Ishikawa (cell line): ENCODE results near the gene GLCCI1.

Experiments used
- CEBPB ChIP-seq: IDR thresholded peaks from 2 replicates; pipeline ENCODE4 v1.6.1; 2012
- CREB1 ChIP-seq: IDR thresholded peaks from 2 replicates; pipeline ENCODE4 v1.6.1; 2012; ENCODE audit warnings: low read depth
- EGR1 ChIP-seq: IDR thresholded peaks from 2 replicates; pipeline ENCODE4 v1.6.1; 2012
- EP300 ChIP-seq: IDR thresholded peaks from 2 replicates; pipeline ENCODE4 v1.6.1; 2012; ENCODE audit warnings: borderline replicate concordance
- FOXM1 ChIP-seq: IDR thresholded peaks from 2 replicates; pipeline ENCODE4 v1.6.1; 2012; ENCODE audit warnings: low read depth, borderline replicate concordance
- MAX ChIP-seq: IDR thresholded peaks from 2 replicates; pipeline ENCODE4 v1.6.1; 2012
- NFIC ChIP-seq: IDR thresholded peaks from 2 replicates; pipeline ENCODE4 v1.6.1; 2012
- RAD21 ChIP-seq: IDR thresholded peaks from 2 replicates; pipeline ENCODE4 v1.6.1; 2012; ENCODE audit warnings: low read depth
- REST ChIP-seq: IDR thresholded peaks from 2 replicates; pipeline ENCODE4 v1.6.1; 2012; ENCODE audit warnings: low read depth, mild to moderate bottlenecking
- TAF1 ChIP-seq: IDR thresholded peaks from 2 replicates; pipeline ENCODE4 v1.6.1; 2012; ENCODE audit warnings: low read depth, mild to moderate bottlenecking
- TCF12 ChIP-seq: IDR thresholded peaks from 2 replicates; pipeline ENCODE4 v1.6.1; 2012; ENCODE audit warnings: low read depth
- TEAD4 ChIP-seq: IDR thresholded peaks from 2 replicates; pipeline ENCODE4 v1.6.1; 2012
- USF1 ChIP-seq: IDR thresholded peaks from 2 replicates; pipeline ENCODE4 v1.6.1; 2012
- YY1 ChIP-seq: IDR thresholded peaks from 2 replicates; pipeline ENCODE4 v1.6.1; 2012; ENCODE audit warnings: low read depth
- ZBTB7A ChIP-seq: IDR thresholded peaks from 2 replicates; pipeline ENCODE4 v1.6.1; 2012; ENCODE audit warnings: low read depth

The GLCCI1 gene

GRCh38 chr7:7924303-7924702, 44.3 kb upstream of the GLCCI1 start:
- no peak for TF ChIP-seq CEBPB
- no peak for TF ChIP-seq MAX
- no peak for TF ChIP-seq FOXM1

GRCh38 chr7:7931626-7932025, 37.0 kb upstream of the GLCCI1 start:
- TF ChIP-seq RAD21 (no peak), MAX (no peak)

- TF ChIP-seq TCF12 (no peak), RAD21 (no peak), NFIC (no peak)
Observed at GRCh38 chr7:7932553-7932952, 36.0 kb upstream of the GLCCI1 start.

- TF ChIP-seq REST (peak; percentile 57; the same call in 1 of the 2 replicates), USF1 (no peak)
Observed at GRCh38 chr7:7933915-7934526, 34.6 kb upstream of the GLCCI1 start.

GRCh38 chr7:7934945-7935344, 33.7 kb upstream of the GLCCI1 start:
- TF ChIP-seq YY1 (no peak), ZBTB7A (no peak), FOXM1 (no peak), RAD21 (no peak), NFIC (no peak), CEBPB (no peak), USF1 (no peak), CREB1 (no peak), EP300 (no peak), TAF1 (no peak), MAX (no peak), REST (no peak), TEAD4 (no peak), TCF12 (no peak), EGR1 (no peak)

- no peak for TF ChIP-seq REST
- no peak for TF ChIP-seq EP300
- no peak for TF ChIP-seq ZBTB7A
- TF ChIP-seq MAX: no peak
- TF ChIP-seq NFIC: no peak
- TF ChIP-seq CREB1: no peak
- TF ChIP-seq FOXM1: no peak
Observed at GRCh38 chr7:7938471-7938870, 30.1 kb upstream of the GLCCI1 start.
